Islet precursor cell (in vitro differentiated cells): ENCODE measurements around the gene TEX19.
"Not testable (repeated sequence)": the region's sequence is repeated elsewhere in the genome, so short reads cannot be mapped to it uniquely, and the experiment has no call there.

Experiments
- DNase-seq: peaks from one replicate; pipeline ENCODE4 v3.0.0-alpha.2; 2018

Gene TEX19

GRCh38 chr17:82378741-82379021 lies 19.6 kb downstream of the TEX19 start:
- no peak for DNase-seq

- DNase-seq = no peak
Measured at GRCh38 chr17:82380860-82381702, 22.0 kb downstream of the TEX19 start.

GRCh38 chr17:82381703-82382009 lies 22.6 kb downstream of the TEX19 start:
- DNase-seq = not testable (repeated sequence)

- DNase-seq = not testable (repeated sequence)
Measured at GRCh38 chr17:82382220-82382932, 23.3 kb downstream of the TEX19 start.

- no peak for DNase-seq
Measured at GRCh38 chr17:82382933-82383255, 23.8 kb downstream of the TEX19 start.

GRCh38 chr17:82383411-82383810 lies 24.4 kb downstream of the TEX19 start:
- no peak for DNase-seq

GRCh38 chr17:82384051-82384729 lies 25.1 kb downstream of the TEX19 start:
- DNase-seq = no peak

GRCh38 chr17:82384730-82385481 lies 25.9 kb downstream of the TEX19 start:
- no peak for DNase-seq

- DNase-seq = no peak
Measured at GRCh38 chr17:82385559-82386254, 26.7 kb downstream of the TEX19 start.

GRCh38 chr17:82386255-82386831 lies 27.3 kb downstream of the TEX19 start:
- DNase-seq = no peak

- DNase-seq = no peak
Measured at GRCh38 chr17:82386881-82387704, 28.0 kb downstream of the TEX19 start.

GRCh38 chr17:82387705-82388106 lies 28.7 kb downstream of the TEX19 start:
- no peak for DNase-seq

- no peak for DNase-seq
Measured at GRCh38 chr17:82388223-82388921, 29.3 kb downstream of the TEX19 start.

- DNase-seq = no peak
Measured at GRCh38 chr17:82388922-82389283, 29.9 kb downstream of the TEX19 start.

- DNase-seq = no peak
Measured at GRCh38 chr17:82389379-82389778, 30.3 kb downstream of the TEX19 start.

- DNase-seq = no peak
Measured at GRCh38 chr17:82390015-82390859, 31.2 kb downstream of the TEX19 start.

- no peak for DNase-seq
Measured at GRCh38 chr17:82390860-82391435, 31.9 kb downstream of the TEX19 start.

GRCh38 chr17:82391496-82392066 lies 32.5 kb downstream of the TEX19 start:
- no peak for DNase-seq

- no peak for DNase-seq
Measured at GRCh38 chr17:82392209-82392920, 33.3 kb downstream of the TEX19 start.
